CD8-positive, alpha-beta memory T cell (primary cell): ENCODE measurements around the gene ZP1. TPM values are rescaled to one million over a fixed set of nuclear protein-coding genes. Genes with fewer than 3 reads are reported as not detected.

Experiments used
- CTCF ChIA-PET: fragments of 350-600 bp; sonication (Branson Sonifier 250); formaldehyde crosslinking; loops from one replicate; lab custom pipeline; 2021; ENCODE audit warnings: antibody characterized with exemption; lab: Charles Lee
- POLR2A ChIA-PET: fragments of 350-600 bp; sonication (Branson Sonifier 250); formaldehyde crosslinking; loops from one replicate; lab custom pipeline; 2021; ENCODE audit warnings: antibody characterized with exemption; lab: Charles Lee
- DNase-seq, 5 donors: peaks; one replicate each; pipeline versions ENCODE4 v3.0.0 to v3.0.0-alpha.2; 2020 to 2022; ENCODE audit warnings: mixed read lengths in 1 of 5
- H3K27ac ChIP-seq: one replicate; pipeline ENCODE4 v1.7.0; 2013; ENCODE audit warnings: low read depth, mild to moderate bottlenecking, low read length, moderate library complexity
- H3K27me3 ChIP-seq: 2 replicates; pipeline ENCODE4 v1.7.0; 2013; ENCODE audit warnings: low read length, mild to moderate bottlenecking; ENCODE audit not compliant: insufficient read depth, poor library complexity, severe bottlenecking
- H3K36me3 ChIP-seq: 2 replicates; pipeline ENCODE4 v1.7.0; 2013; ENCODE audit warnings: mild to moderate bottlenecking, low read length, moderate library complexity; ENCODE audit not compliant: insufficient read depth
- H3K4me1 ChIP-seq: 2 replicates; pipeline ENCODE4 v1.7.0; 2013; ENCODE audit warnings: mild to moderate bottlenecking, low read length, moderate library complexity; ENCODE audit not compliant: insufficient read depth
- H3K4me3 ChIP-seq: 2 replicates; pipeline ENCODE4 v1.7.0; 2013; ENCODE audit warnings: mild to moderate bottlenecking, low read length
- H3K9me3 ChIP-seq: 2 replicates; pipeline ENCODE4 v1.7.0; 2013; ENCODE audit warnings: mild to moderate bottlenecking, low read length
- H3K27ac Mint-ChIP-seq, 8 donors: one replicate each; pipeline ENCODE4 v1.8.0; 2020 to 2021; ENCODE audit warnings: mixed read lengths in 8 of 8, mild to moderate bottlenecking in 6 of 8, inconsistent platforms in 3 of 8, moderate library complexity in 3 of 8
- H3K27me3 Mint-ChIP-seq, 2 donors: one replicate each; pipeline ENCODE4 v1.8.0; 2020 to 2021; ENCODE audit warnings: mixed read lengths in 2 of 2, mild to moderate bottlenecking in 1 of 2, moderate library complexity in 1 of 2
- H3K36me3 Mint-ChIP-seq, 3 donors: one replicate each; pipeline ENCODE4 v1.8.0; 2020 to 2021; ENCODE audit warnings: mixed read lengths in 3 of 3, inconsistent platforms in 1 of 3, mild to moderate bottlenecking in 1 of 3
- H3K4me1 Mint-ChIP-seq, 3 donors: one replicate each; pipeline ENCODE4 v1.8.0; 2020 to 2021; ENCODE audit warnings: mixed read lengths in 3 of 3, inconsistent platforms in 1 of 3, mild to moderate bottlenecking in 1 of 3
- H3K4me3 Mint-ChIP-seq, 7 donors: one replicate each; pipeline ENCODE4 v1.8.0; 2020 to 2021; ENCODE audit warnings: mixed read lengths in 7 of 7, mild to moderate bottlenecking in 6 of 7, moderate library complexity in 4 of 7, inconsistent platforms in 2 of 7
- H3K9me3 Mint-ChIP-seq, 5 donors: one replicate each; pipeline ENCODE4 v1.8.0; 2020 to 2022; ENCODE audit warnings: mixed read lengths in 5 of 5, mild to moderate bottlenecking in 3 of 5, moderate library complexity in 2 of 5, inconsistent platforms in 1 of 5
- polyA plus RNA-seq: library from polyadenylated mRNA; unstranded; fragments of 300-500 nt; fragmentation: Illumina TruSeq; gene quantifications from one replicate; pipeline ENCODE4 v1.2.3, GENCODE V29; 2021
- total RNA-seq, 2 experiments: library from RNA; stranded (reverse); gene quantifications; one replicate each; pipeline ENCODE4 v1.2.3, GENCODE V29; 2021

The ZP1 gene
- total and polyA plus RNA-seq, 3 experiments from 2014 or later: 0.22 TPM; not detected in 2

- ChIA-PET POLR2A (interaction anchor here (0.6 to 1.0 kb wide), 2 partner anchors 10 to 20 kb away, joined by 3 read pairs; no protein-coding TSS in a partner anchor), CTCF (interaction anchor here (1.3 to 2.9 kb wide), 3 partner anchors 20 to 32 kb away, joined by 3 to 9 read pairs (median 4); no protein-coding TSS in a partner anchor)
- Histone ChIP-seq H3K4me3 (no peak overlapping the region), H3K9me3 (no peaks in the 10 kb centered on the region), H3K27me3 (no peaks in the 10 kb centered on the region), H3K27ac (no peak overlapping the region), H3K36me3 (no peaks in the 10 kb centered on the region), H3K4me1 (peaks cover 25% of the 10 kb centered on the region)
- Mint-ChIP-seq H3K36me3 (no peaks in the 10 kb centered on the region), H3K9me3 (no peaks in the 10 kb centered on the region), H3K27ac (peak overlapping the region in 2 of 8 donors; percentile 64 to 72), H3K4me3 (no peak overlapping the region), H3K27me3 (peaks cover 1 to 8% of the 10 kb centered on the region in 2 donors), H3K4me1 (peaks cover 18 to 55% (median 49%) of the 10 kb centered on the region in 3 donors)
- DNase-seq: peak in 1 of 5 donors; percentile 28
Measured at GRCh38 chr11:60867871-60868681, 734 bp downstream of the ZP1 start.

- H3K27ac Mint-ChIP-seq: peak overlapping the region in 3 of 8 donors; percentile 35 to 66 (median 64)
- CTCF ChIA-PET: interaction anchor here (0.8 to 2.9 kb wide), 4 partner anchors 19 to 35 kb away, joined by 3 to 9 read pairs (median 4); no protein-coding TSS in a partner anchor
- no peak overlapping the region for H3K4me3 ChIP-seq
- peaks cover 29% of the 10 kb centered on the region for H3K4me1 ChIP-seq
- no peaks in the 10 kb centered on the region for H3K36me3 Mint-ChIP-seq
- no peaks in the 10 kb centered on the region for H3K9me3 Mint-ChIP-seq
- H3K4me1 Mint-ChIP-seq: peaks cover 19 to 54% (median 52%) of the 10 kb centered on the region in 3 donors
- H3K27ac ChIP-seq: no peak overlapping the region
- no peaks in the 10 kb centered on the region for H3K9me3 ChIP-seq
- peaks cover 1 to 8% of the 10 kb centered on the region in 2 donors for H3K27me3 Mint-ChIP-seq
- peak overlapping the region in 2 of 7 donors; percentile 5 to 11 for H3K4me3 Mint-ChIP-seq
- POLR2A ChIA-PET: interaction anchor here (1.0 kb wide), 1 partner anchor 19 kb away, joined by 3 read pairs; no protein-coding TSS in a partner anchor
- no peaks in the 10 kb centered on the region for H3K27me3 ChIP-seq
- peak in 1 of 5 donors; percentile 26 for DNase-seq
- no peaks in the 10 kb centered on the region for H3K36me3 ChIP-seq
Measured at GRCh38 chr11:60868682-60869450, 1.5 kb downstream of the ZP1 start.

GRCh38 chr11:60869451-60869825, 2.1 kb downstream of the ZP1 start:
- H3K4me3 ChIP-seq: no peak overlapping the region
- no peak overlapping the region for H3K27ac ChIP-seq
- H3K9me3 ChIP-seq: no peaks in the 10 kb centered on the region
- Mint-ChIP-seq H3K36me3 (no peaks in the 10 kb centered on the region), H3K27me3 (peaks cover 1 to 8% of the 10 kb centered on the region in 2 donors), H3K9me3 (no peaks in the 10 kb centered on the region), H3K27ac (peak overlapping the region in 1 of 8 donors; percentile 40), H3K4me1 (peaks cover 19 to 59% (median 51%) of the 10 kb centered on the region in 3 donors), H3K4me3 (no peak overlapping the region)
- peaks cover 29% of the 10 kb centered on the region for H3K4me1 ChIP-seq
- no peaks in the 10 kb centered on the region for H3K36me3 ChIP-seq
- ChIA-PET POLR2A (no interaction called here), CTCF (interaction anchor here (0.8 to 1.5 kb wide), 4 partner anchors 18 to 35 kb away, joined by 3 to 4 read pairs (median 4); no protein-coding TSS in a partner anchor)
- DNase-seq: peak in 1 of 5 donors; percentile 37
- H3K27me3 ChIP-seq: no peaks in the 10 kb centered on the region

GRCh38 chr11:60870276-60870675, 2.9 kb downstream of the ZP1 start:
- Histone ChIP-seq H3K27me3 (no peaks in the 10 kb centered on the region), H3K36me3 (no peaks in the 10 kb centered on the region), H3K27ac (no peak overlapping the region), H3K9me3 (no peaks in the 10 kb centered on the region), H3K4me3 (no peak overlapping the region), H3K4me1 (peaks cover 29% of the 10 kb centered on the region)
- H3K4me1 Mint-ChIP-seq: peaks cover 19 to 55% (median 49%) of the 10 kb centered on the region in 3 donors
- H3K27ac Mint-ChIP-seq: peak overlapping the region in 4 of 8 donors; percentile 38 to 84 (median 77)
- peaks cover 0 to 3% (median 0%) of the 10 kb centered on the region in 3 donors for H3K36me3 Mint-ChIP-seq
- ChIA-PET CTCF (interaction anchor here (1.3 kb wide), 2 partner anchors 17 to 38 kb away, joined by 4 read pairs; no protein-coding TSS in a partner anchor), POLR2A (no interaction called here)
- peaks cover 1 to 8% of the 10 kb centered on the region in 2 donors for H3K27me3 Mint-ChIP-seq
- H3K9me3 Mint-ChIP-seq: no peaks in the 10 kb centered on the region
- DNase-seq: peak in 2 of 5 donors; percentile 23 to 57
- H3K4me3 Mint-ChIP-seq: peak overlapping the region in 1 of 7 donors; percentile 34

- H3K36me3 Mint-ChIP-seq: peaks cover 0 to 5% (median 0%) of the 10 kb centered on the region in 3 donors
Measured at GRCh38 chr11:60870733-60871377, 3.5 kb downstream of the ZP1 start.

GRCh38 chr11:60871378-60872061, 4.2 kb downstream of the ZP1 start:
- ChIA-PET CTCF (interaction anchor here (1.3 to 2.6 kb wide), 3 partner anchors 16 to 43 kb away, joined by 5 to 10 read pairs (median 8); partner anchors contain the start of gene TMEM109), POLR2A (interaction anchor here (0.8 kb wide), 1 partner anchor 43 kb away, joined by 3 read pairs; no protein-coding TSS in a partner anchor)
- Mint-ChIP-seq H3K36me3 (peaks cover 0 to 5% (median 0%) of the 10 kb centered on the region in 3 donors), H3K9me3 (no peaks in the 10 kb centered on the region), H3K27me3 (peaks cover 1 to 8% of the 10 kb centered on the region in 2 donors), H3K4me3 (peak overlapping the region in 3 of 7 donors; percentile 19 to 51 (median 27)), H3K4me1 (peaks cover 19 to 53% (median 47%) of the 10 kb centered on the region in 3 donors), H3K27ac (peak overlapping the region; percentile 26 to 84 (median 58))
- Histone ChIP-seq H3K4me3 (no peak overlapping the region), H3K36me3 (no peaks in the 10 kb centered on the region), H3K27me3 (no peaks in the 10 kb centered on the region), H3K9me3 (no peaks in the 10 kb centered on the region), H3K4me1 (peaks cover 29% of the 10 kb centered on the region), H3K27ac (no peak overlapping the region)
- peak in 2 of 5 donors; percentile 27 to 55 for DNase-seq

More at GRCh38 chr11:60870733-60871377, 3.5 kb downstream of the ZP1 start:
- Histone ChIP-seq H3K4me1 (peaks cover 29% of the 10 kb centered on the region), H3K36me3 (no peaks in the 10 kb centered on the region), H3K9me3 (no peaks in the 10 kb centered on the region), H3K4me3 (no peak overlapping the region), H3K27me3 (no peaks in the 10 kb centered on the region), H3K27ac (no peak overlapping the region)
- Mint-ChIP-seq H3K27ac (peak overlapping the region in 7 of 8 donors; percentile 38 to 84 (median 70)), H3K4me3 (peak overlapping the region in 2 of 7 donors; percentile 19 to 27), H3K27me3 (peaks cover 1 to 8% of the 10 kb centered on the region in 2 donors), H3K4me1 (peaks cover 19 to 53% (median 49%) of the 10 kb centered on the region in 3 donors), H3K9me3 (no peaks in the 10 kb centered on the region)
- CTCF ChIA-PET: interaction anchor here (1.3 to 2.6 kb wide), 4 partner anchors 17 to 44 kb away, joined by 4 to 8 read pairs (median 4); partner anchors contain the start of gene TMEM109
- POLR2A ChIA-PET: no interaction called here
- no peak for DNase-seq
